Skin epidermis (tissue), 12 donors: ENCODE measurements around the gene VIL1.

ENCODE experiments used
- H3K27ac ChIP-seq, 21 experiments: fragments of 200-600 bp; sonication (generic) in 11 of 21; one replicate each; pipeline ENCODE4 v1.5.0; 2020; ENCODE audit warnings: mild to moderate bottlenecking in 3 of 21, inconsistent platforms in 2 of 21, moderate library complexity in 2 of 21
- H3K4me3 ChIP-seq, 7 experiments: fragments of 200-600 bp; sonication (generic) in 2 of 7; one replicate each; pipeline ENCODE4 v1.5.0; 2020; ENCODE audit warnings: inconsistent platforms in 2 of 7, mild to moderate bottlenecking in 2 of 7, moderate library complexity in 1 of 7

Gene VIL1

DNA sequence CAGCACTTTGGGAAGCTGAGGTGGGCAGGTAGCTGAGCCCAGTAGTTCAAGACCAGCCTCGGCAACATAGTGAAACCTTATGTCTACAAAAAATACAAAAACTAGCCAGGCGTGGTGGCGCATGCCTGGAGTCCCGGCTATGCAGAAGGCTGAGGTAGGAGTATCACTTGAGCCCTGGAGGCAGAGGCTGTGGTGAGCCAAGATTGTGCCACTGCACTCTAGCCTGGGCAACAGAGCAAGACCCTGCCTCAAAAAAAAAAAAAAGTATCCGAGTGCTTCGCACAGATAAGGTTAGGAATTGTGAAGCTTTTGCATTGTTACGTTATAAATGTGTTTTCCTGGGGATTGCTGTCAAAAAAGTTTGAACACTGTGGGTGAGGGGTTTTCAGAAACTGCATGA is 15.1 kb upstream of the VIL1 start:
- H3K27ac ChIP-seq: peak overlapping the region in 3 of 21 experiments; percentile 6 to 91 (median 25)
- H3K4me3 ChIP-seq: no peak overlapping the region

DNA sequence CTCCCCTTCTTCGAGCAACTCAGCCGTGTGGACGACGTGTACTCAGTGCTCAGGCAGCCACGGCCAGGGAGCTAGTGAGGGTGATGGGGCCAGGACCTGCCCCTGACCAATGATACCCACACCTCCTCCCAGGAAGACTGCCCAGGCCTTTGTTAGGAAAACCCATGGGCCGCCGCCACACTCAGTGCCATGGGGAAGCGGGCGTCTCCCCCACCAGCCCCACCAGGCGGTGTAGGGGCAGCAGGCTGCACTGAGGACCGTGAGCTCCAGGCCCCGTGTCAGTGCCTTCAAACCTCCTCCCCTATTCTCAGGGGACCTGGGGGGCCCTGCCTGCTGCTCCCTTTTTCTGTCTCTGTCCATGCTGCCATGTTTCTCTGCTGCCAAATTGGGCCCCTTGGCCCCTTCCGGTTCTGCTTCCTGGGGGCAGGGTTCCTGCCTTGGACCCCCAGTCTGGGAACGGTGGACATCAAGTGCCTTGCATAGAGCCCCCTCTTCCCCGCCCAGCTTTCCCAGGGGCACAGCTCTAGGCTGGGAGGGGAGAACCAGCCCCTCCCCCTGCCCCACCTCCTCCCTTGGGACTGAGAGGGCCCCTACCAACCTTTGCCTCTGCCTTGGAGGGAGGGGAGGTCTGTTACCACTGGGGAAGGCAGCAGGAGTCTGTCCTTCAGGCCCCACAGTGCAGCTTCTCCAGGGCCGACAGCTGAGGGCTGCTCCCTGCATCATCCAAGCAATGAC is 14.4 kb upstream of the VIL1 start:
- H3K27ac ChIP-seq: peak overlapping the region in 13 of 21 experiments; percentile 20 to 95 (median 85)
- no peak overlapping the region for H3K4me3 ChIP-seq

DNA sequence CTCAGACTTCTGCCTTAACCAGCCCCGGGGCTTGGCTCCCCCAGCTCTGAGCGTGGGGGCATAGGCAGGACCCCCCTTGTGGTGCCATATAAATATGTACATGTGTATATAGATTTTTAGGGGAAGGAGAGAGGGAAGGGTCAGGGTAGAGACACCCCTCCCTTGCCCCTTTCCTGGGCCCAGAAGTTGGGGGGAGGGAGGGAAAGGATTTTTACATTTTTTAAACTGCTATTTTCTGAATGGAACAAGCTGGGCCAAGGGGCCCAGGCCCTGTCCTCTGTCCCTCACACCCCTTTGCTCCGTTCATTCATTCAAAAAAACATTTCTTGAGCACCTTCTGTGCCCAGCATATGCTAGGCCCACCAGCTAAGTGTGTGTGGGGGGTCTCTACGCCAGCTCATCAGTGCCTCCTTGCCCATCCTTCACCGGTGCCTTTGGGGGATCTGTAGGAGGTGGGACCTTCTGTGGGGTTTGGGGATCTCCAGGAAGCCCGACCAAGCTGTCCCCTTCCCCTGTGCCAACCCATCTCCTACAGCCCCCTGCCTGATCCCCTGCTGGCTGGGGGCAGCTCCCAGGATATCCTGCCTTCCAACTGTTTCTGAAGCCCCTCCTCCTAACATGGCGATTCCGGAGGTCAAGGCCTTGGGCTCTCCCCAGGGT is 13.7 kb upstream of the VIL1 start:
- H3K27ac ChIP-seq: peak overlapping the region in 19 of 21 experiments; percentile 53 to 95 (median 82)
- H3K4me3 ChIP-seq: peak overlapping the region in 2 of 7 experiments; percentile 18 to 24

DNA sequence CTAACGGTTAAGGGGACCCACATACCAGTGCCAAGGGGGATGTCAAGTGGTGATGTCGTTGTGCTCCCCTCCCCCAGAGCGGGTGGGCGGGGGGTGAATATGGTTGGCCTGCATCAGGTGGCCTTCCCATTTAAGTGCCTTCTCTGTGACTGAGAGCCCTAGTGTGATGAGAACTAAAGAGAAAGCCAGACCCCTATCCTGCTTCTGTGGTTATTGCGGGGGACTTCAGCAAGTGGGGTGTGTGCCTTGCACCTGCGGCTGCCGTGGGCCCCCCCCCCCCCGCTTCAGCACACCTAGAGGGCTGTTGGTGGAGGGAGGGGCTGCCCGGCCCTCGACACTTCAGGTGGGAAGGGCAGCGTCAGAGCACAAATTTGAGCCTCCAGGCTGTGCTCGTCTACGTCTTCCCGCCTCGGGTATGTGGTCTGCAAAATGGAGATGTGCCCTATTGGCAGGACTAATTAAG is 13.1 kb upstream of the VIL1 start:
- Histone ChIP-seq H3K27ac (peak overlapping the region in 20 of 21 experiments; percentile 53 to 95 (median 81)), H3K4me3 (peak overlapping the region in 6 of 7 experiments; percentile 17 to 30 (median 27))

DNA sequence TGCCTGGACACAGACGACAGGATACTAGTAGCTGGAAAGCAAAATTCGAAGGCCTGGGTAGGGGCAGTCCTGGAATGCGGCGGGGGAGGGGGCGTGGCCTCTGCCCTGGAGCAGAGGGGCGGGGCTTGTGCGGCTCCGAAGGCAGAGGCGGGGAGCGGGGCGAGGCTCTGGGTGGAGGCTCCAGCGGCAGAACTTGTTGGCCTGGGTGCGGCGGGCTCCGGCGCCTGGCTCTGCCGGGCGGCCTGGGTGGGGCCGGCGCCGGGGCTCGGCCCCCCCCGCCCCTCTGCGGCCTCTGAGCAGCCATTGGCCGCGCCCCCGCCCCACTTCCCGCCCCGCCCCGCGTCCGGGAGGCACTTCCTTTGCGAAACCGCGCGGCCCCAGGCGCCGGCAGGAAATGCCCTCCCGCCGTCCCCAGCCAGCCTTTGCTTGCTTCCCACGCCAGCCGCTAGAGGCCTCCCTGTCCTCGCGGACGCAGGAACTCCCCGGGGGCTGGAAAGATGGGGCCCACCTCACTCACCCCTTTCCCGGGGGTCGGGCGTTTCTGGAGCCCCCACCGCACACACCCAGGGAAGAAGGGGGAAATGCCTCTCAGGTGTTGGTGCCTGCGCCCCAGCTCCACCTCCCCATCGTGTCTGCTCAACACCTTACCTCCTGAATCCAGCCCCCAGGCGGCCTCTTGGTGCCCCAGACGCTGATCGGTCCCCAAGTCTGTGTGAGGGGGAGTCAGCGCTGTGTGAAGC is 12.5 kb upstream of the VIL1 start:
- Histone ChIP-seq H3K27ac (peak overlapping the region; percentile 20 to 95 (median 84)), H3K4me3 (peak overlapping the region; percentile 20 to 42 (median 30))

DNA sequence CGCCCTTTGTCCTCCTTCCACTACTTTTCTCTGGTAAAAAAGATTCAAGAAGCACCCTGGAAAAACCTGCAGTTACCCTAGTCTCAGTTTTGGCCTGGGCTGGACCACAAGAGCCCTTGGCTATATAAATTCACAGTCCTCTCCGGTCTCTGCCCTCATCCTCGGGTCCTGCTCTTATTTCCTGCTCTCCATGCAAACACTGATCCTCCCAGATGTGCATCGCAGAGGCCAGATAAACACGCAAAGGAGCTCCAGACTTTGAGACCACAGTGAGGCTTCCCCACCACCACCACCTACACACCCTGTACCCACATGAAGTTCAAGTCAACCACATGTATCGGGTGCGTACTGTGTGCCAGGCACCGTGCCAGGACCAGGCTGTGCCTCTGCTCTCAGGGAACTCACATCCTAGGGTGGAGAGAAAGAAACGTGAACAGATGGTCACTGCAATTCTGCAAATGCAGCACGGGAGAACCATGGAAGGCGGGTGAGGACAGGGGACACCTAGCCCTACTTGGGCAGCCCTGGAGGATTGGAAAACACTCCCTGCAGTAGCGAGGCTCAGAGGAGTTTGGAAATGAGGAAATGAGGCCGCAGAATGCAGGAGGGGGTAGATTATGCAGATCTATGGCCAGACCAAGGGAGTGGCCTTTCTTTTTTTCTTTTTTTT is 11.8 kb upstream of the VIL1 start:
- Histone ChIP-seq H3K4me3 (peak overlapping the region; percentile 20 to 42 (median 30)), H3K27ac (peak overlapping the region; percentile 20 to 95 (median 84))

DNA sequence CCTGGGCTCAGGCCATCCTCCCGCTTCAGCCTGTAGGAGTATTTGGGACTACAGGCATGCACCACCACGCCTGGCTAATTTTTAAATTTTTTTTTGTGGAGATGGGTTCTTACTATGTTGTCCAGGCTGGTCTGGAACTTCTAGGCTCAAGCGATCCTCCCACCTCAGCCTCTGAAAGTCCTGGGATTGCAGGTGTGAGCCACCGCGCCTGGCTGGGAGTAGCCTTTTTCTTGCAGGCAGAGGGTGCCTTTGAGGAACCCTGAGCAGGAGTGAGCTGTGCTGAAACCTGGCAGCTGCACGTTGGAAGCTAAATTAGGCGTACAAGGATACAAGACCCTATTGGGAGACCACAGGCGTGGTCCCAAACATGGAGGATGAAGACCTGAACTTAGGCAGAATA is 11.2 kb upstream of the VIL1 start:
- peak overlapping the region in 4 of 21 experiments; percentile 74 to 95 (median 90) for H3K27ac ChIP-seq
- no peak overlapping the region for H3K4me3 ChIP-seq

DNA sequence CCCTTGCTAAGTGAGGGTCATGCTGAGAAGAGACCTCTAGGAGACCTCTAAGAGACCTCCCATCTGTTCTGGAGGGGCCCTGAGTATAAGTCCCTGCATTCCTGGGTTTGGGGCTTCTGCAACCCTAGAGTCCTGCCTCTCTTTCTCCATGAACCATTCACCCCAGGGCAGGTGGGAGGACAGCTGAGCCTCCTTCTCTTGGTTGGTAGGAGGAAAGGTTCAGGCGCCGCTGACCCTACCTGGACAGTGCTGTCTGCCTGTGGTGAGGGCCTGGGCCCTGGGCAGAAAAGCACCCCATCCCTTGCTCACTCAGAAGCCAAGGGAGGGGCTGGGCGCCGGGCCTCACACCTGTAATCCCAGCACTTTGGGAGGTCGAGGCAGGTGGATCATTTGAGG is 604 bp upstream of the VIL1 start:
- no peak overlapping the region for H3K27ac ChIP-seq
- H3K4me3 ChIP-seq: no peak overlapping the region

DNA sequence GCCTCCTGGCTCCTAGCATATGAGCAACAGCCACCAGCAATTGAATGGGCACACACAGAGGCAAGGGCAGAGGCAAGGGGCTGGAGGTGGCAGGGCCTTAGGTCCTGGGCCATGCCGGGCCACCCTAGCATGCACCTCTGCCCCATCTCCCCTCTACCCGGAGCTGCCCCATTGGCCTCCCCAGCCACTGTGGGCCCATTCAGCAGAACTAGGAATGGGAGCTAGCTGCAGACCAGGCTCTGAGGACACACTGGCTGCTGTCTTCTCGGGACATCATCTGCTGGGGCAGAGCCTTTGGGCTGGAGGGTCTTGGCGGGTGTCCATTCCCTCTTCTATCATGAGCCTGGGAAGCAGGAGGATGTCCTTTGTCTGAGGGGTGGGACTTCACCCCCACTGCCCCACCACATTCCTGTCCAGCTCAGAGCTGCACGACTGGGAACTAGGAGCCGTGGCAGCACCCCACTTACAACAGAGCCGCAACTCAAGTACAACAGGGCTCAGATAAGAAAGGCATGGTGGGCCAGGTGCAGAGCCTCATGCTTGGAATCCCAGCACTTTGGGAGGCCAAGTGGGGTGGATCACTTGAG is 800 bp downstream of the VIL1 start:
- Histone ChIP-seq H3K27ac (no peak overlapping the region), H3K4me3 (no peak overlapping the region)

DNA sequence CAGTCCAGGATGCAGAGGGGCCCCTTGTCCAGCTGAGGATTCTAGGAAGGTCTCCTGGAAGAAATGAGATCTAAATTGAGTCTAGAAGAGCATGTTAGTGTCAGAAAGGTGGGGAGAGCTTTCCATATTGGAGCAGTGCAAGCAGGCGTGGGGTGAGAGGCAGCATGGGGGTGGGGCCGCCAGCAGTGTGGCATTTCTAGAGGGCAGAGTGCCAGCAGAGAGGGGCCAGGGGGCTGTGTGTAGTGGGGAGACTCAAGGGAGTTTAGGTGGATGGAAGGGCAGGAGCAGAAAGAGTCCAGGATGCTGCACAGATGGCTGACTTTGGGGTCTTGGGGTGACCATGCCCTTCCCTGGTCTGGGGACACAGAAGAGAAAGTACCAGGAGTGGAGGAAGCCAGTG is 2.1 kb downstream of the VIL1 start:
- Histone ChIP-seq H3K4me3 (no peak overlapping the region), H3K27ac (no peak overlapping the region)

DNA sequence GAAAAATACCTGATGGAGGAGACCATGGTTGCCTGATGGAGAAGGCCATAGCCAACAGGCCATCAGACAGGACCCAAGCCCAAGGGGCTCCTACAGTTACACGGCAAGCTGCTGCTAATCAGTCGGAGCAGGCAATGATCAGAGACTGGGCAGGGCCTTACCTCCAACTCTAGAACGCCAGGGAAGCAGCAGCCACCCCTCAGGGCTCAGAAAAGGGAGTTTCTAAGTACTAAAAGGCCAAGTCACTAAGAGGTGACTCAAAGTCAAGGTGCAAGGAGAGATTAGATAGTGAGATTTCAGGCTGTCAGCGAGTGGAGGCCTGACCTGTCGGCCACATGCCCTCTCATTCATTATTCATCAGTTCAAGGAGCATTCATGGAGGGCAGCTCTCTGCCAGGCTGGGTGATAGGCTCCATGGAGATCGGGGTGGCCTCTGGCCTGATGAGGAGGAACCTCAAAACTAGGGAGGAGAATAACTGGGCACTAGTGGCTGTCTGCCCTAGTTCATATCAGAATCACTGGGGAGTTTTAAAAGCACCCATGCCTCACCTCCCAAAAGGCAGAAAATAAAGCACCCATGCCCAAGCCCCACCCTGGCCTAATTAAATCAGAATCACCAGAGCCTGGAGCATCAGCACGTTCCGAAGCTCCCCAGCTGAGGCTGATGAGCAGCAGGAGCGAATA is 3.6 kb downstream of the VIL1 start:
- H3K4me3 ChIP-seq: no peak overlapping the region
- H3K27ac ChIP-seq: no peak overlapping the region

DNA sequence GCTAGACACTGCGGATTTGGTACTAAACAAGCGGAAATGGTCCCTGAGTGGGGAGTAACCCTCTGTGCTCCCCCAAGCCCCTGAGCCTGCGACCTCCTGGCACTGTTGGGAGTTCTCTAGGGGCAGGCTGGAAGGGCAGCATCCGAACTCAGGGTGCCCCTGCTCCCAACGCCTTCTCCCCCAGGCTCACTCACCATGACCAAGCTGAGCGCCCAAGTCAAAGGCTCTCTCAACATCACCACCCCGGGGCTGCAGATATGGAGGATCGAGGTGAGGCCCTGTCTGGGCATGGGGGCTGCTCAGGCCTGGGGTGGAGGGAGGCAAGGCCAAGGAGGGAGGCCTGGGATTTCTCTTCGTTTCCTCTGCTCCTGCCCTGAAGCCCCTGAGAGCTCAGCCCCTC is 4.7 kb downstream of the VIL1 start:
- Histone ChIP-seq H3K27ac (no peak overlapping the region), H3K4me3 (no peak overlapping the region)

DNA sequence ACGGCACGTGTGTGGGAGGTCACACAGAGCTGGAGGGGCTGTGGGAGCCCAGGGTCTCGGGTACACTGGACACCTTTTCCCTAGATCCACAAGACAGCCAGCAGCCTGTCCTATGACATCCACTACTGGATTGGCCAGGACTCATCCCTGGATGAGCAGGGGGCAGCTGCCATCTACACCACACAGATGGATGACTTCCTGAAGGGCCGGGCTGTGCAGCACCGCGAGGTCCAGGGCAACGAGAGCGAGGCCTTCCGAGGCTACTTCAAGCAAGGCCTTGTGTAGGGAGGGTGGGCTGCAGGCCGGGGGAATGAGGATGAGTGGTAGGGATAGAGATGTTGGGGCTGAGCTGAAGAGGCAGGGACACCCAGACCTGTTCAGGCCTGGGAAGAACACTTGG is 6.6 kb downstream of the VIL1 start:
- no peak overlapping the region for H3K4me3 ChIP-seq
- no peak overlapping the region for H3K27ac ChIP-seq

DNA sequence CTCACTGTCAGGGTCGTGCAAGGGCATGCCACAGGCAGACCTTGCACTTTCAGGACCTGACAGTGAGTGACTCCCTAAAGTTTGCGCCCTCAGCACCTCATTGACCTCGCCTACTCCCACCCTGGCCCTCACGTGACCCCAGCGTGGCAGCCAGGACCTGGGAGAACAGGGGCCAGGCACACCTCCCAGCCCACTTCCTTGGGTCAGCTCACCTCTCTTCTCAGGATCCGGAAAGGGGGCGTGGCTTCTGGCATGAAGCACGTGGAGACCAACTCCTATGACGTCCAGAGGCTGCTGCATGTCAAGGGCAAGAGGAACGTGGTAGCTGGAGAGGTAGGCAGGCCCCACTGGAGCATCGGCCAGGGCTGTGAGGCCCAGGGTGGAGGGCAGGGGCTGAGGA is 8.8 kb downstream of the VIL1 start:
- Histone ChIP-seq H3K27ac (no peak overlapping the region), H3K4me3 (no peak overlapping the region)

DNA sequence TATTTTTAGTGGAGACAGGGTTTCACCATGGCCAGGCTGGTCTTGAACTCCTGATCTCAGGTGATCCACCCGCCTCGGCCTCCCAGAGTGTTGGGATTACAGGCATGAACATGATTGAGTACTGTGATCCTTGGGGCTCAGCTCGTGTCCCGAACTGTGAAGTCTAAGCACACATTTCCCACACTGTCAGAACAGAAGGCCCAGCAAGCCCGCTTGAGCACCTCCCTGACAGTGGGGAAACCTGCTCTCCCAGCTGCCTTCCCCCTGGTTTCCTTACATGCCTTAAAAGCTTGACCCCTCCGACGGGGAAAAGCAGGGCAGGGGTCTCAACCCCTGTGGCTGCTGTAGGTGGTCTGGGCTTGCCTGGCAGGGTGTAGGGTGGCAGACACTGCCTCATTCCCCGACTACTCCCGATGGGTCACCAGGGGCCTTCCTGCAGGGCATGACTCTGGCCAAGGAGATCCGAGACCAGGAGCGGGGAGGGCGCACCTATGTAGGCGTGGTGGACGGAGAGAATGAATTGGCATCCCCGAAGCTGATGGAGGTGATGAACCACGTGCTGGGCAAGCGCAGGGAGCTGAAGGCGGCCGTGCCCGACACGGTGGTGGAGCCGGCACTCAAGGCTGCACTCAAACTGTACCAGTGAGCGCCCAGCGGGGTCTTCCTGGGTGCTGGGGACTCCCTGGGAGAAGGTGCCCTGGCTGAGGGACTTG is 10.1 kb downstream of the VIL1 start:
- Histone ChIP-seq H3K4me3 (no peak overlapping the region), H3K27ac (no peak overlapping the region)

DNA sequence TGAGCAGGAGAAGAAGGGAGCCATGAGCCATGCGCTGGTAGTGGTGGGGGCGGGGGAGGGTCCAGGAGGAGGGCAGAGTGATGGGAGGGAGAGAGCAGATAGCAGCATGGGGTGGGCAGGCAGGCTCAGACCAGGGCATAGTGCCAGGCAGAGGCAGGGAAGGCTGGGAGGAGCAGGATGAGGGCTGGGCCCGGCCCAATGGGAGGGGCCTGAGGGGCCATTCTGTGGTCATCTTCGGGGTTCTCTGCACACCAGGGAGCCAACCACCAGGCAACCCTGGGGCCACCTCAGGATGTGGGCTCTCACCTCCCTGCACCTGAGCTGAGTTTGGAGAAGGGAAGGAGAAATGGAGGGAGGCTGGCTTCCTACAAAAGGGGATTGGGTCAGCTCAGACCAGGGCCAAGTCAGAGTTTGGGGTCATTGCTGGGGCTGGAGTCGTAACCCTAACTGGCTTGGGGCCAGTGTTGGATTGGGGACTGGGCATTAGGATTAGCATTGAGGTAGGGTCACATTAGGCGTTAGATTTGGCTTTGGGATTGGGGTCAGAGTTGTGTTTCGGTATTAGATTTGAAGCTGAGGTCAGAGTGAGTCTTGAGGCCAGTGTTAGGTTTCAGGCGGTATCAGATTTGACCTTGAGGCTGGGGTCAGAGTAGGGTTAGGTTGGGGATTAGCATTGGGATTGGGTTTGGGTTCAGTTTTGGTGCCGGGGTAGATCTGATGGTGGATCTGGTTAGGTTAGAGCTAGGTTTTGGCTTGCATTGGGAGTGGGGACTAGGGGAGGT is 11.2 kb downstream of the VIL1 start:
- Histone ChIP-seq H3K4me3 (no peak overlapping the region), H3K27ac (no peak overlapping the region)

DNA sequence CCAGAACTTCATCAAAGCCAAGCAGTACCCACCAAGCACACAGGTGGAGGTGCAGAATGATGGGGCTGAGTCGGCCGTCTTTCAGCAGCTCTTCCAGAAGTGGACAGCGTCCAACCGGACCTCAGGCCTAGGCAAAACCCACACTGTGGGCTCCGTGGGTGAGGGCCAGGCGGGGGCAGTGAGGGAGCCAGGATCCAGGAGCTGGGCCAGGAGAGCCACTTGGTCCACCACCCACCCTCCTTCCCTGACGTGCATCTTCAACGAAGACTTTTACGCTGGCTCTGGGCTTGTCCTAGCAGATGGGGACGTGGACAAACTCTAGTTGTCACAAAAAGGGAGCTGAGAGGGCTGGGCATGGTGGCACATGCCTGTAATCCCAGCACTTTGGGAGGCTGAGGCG is 11.8 kb downstream of the VIL1 start:
- Histone ChIP-seq H3K27ac (no peak overlapping the region), H3K4me3 (no peak overlapping the region)

DNA sequence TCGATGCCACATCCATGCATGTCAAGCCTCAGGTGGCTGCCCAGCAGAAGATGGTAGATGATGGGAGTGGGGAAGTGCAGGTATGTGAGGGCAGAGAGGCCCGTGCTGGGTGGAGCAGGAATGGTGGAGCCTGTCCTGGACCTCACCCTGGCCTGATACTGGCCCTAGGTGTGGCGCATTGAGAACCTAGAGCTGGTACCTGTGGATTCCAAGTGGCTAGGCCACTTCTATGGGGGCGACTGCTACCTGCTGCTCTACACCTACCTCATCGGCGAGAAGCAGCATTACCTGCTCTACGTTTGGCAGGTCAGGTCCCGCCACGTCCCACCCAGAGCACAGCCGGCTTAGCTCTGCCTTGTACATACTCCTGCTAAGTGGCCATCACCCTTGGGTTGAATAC is 13.0 kb downstream of the VIL1 start:
- Histone ChIP-seq H3K4me3 (no peak overlapping the region), H3K27ac (no peak overlapping the region)
